ENCODE measurements around the gene CRIM1. TPM values are rescaled to one million over a fixed set of nuclear protein-coding genes. Genes with fewer than 3 reads are reported as not detected.

CRIM1 gene
- total RNA-seq: 576 and 578 TPM in 2 replicates

GRCh38 chr2:36355151-36355889, at the start of gene CRIM1:
TSS of gene CRIM1 (plus strand) at chr2:36355778. CDS start at chr2:36356293, 515 bp downstream.

GRCh38 chr2:36597532-36598377, 242.2 kb downstream of the CRIM1 start, which contains the start of gene FEZ2:
TSS of gene FEZ2 (minus strand) at chr2:36598168. CDS start at chr2:36598142, 26 bp downstream.

Other genes with a start within 250 kb of the CRIM1 start
- 58.4 and 59.2 TPM in 2 replicates for gene FEZ2, start 242.4 kb downstream of the CRIM1 start, total RNA-seq

Data from smooth muscle cell of the pulmonary artery (primary cell).